22Rv1 (cell line): ENCODE data around the gene PRKAR1B.

ENCODE experiments used
- H3K27ac ChIP-seq: fragments of 450-650 bp; 2 replicates; pipeline ENCODE4 v1.5.1; 2017
- ZFX ChIP-seq: fragments of 450-650 bp; IDR thresholded peaks from 2 replicates; pipeline ENCODE4 v1.6.1; 2017; ENCODE audit warnings: antibody characterized with exemption, borderline replicate concordance
- TF ChIP-seq, protein P1 (sequence below): fragments of 450-650 bp; IDR thresholded peaks from 2 replicates; pipeline ENCODE4 v1.5.1; 2017; ENCODE audit warnings: mild to moderate bottlenecking

The PRKAR1B gene

DNA sequence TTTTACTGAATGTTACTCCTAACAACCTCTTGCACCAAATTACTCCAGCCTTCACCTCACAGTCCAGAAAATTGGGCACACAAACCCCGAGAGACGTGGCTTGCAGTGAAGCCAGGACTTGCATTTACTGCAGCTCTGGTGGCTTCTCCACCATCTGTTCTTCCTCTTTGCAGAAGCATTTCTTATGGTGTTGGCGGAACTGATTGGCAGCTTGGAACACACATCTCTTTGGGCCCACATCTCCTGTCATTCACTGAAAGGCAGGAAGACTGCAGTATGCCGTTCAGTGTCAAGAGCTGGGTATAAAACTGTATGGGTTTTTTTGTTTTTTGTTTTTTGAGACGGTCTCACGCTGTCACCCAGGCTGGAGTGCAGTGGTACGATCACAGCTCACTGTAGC lies 38.3 kb upstream of the PRKAR1B start:
- no peak overlapping the region; the same call in 1 of the 2 replicates for H3K27ac ChIP-seq
- TF ChIP-seq, protein P1, sequence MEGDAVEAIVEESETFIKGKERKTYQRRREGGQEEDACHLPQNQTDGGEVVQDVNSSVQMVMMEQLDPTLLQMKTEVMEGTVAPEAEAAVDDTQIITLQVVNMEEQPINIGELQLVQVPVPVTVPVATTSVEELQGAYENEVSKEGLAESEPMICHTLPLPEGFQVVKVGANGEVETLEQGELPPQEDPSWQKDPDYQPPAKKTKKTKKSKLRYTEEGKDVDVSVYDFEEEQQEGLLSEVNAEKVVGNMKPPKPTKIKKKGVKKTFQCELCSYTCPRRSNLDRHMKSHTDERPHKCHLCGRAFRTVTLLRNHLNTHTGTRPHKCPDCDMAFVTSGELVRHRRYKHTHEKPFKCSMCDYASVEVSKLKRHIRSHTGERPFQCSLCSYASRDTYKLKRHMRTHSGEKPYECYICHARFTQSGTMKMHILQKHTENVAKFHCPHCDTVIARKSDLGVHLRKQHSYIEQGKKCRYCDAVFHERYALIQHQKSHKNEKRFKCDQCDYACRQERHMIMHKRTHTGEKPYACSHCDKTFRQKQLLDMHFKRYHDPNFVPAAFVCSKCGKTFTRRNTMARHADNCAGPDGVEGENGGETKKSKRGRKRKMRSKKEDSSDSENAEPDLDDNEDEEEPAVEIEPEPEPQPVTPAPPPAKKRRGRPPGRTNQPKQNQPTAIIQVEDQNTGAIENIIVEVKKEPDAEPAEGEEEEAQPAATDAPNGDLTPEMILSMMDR = no peak

DNA sequence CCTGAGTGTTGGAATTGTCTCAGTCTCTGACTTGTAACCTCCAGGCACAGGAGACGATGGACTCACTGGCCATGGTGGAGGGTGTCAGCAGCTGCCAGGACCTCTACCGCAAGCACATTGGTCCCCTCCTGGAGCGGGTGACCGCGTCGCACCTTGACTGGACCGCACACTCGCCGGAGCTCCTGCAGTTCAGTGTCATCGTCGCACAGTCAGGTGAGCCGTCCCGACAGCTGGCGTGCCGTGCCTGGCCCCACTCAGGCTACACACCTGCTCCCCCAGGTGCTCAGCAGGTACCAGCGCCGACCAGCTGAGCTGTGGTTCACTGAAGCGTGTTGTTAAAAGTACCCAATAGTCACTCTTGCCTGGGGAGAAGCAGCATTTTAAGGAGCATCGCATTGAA lies 36.7 kb upstream of the PRKAR1B start:
- TF ChIP-seq ZFX = no peak
- TF ChIP-seq, protein P1 = no peak
- no peak overlapping the region for H3K27ac ChIP-seq

DNA sequence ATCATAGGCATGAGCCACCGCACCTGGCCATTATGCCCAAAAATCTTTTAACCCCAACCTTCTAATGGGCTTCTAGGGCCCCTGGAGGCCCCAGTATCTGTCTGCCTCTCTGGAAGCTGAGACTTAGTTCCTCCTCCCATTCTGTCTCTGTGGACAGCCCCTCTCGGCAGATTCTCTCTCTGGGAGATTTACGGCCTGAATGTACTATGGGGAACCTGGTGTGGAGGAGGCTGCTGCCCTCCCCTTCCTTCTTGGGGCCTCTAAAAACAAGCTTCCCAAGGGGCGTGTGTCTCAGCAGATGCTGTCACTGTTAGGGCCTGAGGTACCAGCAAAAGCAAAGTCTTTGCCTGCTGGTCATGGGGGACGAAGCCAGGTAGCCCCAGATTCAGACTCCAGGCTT lies 35.8 kb upstream of the PRKAR1B start:
- no peak overlapping the region for H3K27ac ChIP-seq
- no peak for TF ChIP-seq ZFX
- TF ChIP-seq, protein P1 = no peak

DNA sequence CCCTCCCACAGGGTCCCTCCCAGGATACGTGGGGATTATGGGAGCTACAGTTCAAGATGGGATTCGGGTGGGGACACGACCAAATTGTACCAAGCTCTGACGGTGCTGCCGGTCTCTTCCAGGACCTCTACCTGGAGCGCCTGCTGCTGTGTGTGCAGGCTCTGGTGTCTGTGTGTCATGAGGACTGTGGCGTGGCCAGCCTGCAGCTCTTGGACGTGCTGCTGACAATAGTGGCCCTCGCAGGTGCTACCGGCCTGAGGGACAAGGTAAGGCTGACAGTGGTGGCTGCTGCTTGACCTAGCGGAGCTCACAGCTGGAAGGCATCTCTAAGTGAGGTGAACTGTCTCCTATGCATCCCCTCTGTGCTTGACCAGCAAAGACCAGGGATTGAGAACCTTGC lies 34.5 kb upstream of the PRKAR1B start:
- TF ChIP-seq ZFX = no peak
- TF ChIP-seq, protein P1 = no peak
- no peak overlapping the region for H3K27ac ChIP-seq

DNA sequence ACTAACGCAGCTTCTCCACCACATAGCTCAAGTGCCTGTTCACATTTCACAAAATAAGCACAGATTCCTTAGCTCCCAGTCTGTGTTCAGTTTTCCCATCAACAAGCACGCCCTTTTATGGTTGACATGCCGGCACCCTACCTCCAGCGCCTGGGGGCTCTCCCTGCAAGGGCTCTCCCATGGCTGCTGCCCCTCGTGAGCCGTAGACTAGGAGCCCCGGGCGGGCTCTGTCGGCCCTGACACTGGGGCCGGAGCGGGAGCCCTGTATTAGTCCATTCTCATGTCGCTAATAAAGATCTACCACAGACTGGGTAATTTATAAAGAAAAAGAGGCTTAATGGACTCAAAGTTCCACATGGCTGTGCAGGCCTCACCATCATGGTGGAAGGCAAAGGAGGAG lies 34.0 kb upstream of the PRKAR1B start:
- TF ChIP-seq, protein P1 = no peak
- TF ChIP-seq ZFX = no peak
- no peak overlapping the region for H3K27ac ChIP-seq

DNA sequence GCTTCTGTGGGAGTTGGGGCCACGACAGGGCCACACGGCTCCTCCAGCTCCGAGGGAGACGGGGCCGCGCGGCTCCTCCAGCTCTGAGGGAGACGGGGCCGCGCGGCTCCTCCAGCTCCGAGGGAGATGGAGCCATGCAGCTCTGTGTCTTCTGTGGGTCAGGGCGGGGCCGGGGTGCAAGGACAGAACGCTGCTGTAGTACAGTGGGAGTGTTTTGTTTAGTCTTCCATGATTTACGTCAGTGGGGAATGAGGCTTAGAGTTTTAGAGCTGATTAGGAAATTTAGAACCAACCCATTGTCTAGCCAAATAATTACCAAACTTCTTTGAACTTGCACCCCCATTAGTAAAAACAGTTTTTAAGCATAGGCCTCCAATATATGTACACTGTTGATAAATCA lies 32.9 kb upstream of the PRKAR1B start:
- TF ChIP-seq ZFX = no peak
- TF ChIP-seq, protein P1 = no peak
- H3K27ac ChIP-seq = no peak overlapping the region

DNA sequence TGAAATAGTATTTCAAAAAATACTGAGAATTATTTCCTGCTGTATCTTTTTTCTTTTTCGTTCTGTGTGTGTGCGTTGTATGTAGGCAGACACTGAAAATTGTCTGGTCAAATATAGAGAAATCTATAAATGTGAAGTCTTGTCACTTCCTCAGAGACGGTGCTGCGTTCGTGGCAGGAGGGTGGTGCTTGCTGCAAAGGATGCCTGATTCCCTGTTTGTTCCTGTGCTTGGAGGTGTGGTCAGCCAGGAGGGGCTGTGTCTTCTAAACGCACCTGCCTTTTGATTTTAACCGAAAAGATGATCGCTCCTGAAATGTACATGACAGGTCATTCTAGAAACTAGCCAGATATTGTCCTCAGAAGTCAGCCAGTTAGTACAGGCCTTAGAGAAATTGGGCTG lies 32.5 kb upstream of the PRKAR1B start:
- no peak overlapping the region for H3K27ac ChIP-seq
- TF ChIP-seq, protein P1 = no peak
- TF ChIP-seq ZFX = no peak
